G401 (cell line): ENCODE measurements around the gene PAX1. TPM values are rescaled to one million over a fixed set of nuclear protein-coding genes. Genes with fewer than 3 reads are reported as not detected.
A peak's percentile ranks its signal among the peaks of the same experiment; 100 is the strongest.

Experiments
- DNase-seq: peaks from one replicate; pipeline ENCODE4 v3.0.0-alpha.2; 2015; ENCODE audit warnings: low spot score
- in situ Hi-C: cut with HindIII; loops from 2 replicates; pipeline ENCODE4 v1.10.0; 2016; ENCODE audit warnings: low sequenced_read_pairs, mixed read lengths
- total RNA-seq: library from RNA; depleted of rRNA; stranded (reverse); fragments of >200 nt; shearing (Covaris generic); gene quantifications from 2 replicates; pipeline ENCODE4 v1.2.3, GENCODE V29; 2014

The PAX1 gene
- total RNA-seq, 1 experiment from 2014 or later = not detected

- DNase-seq = no peak
- in situ Hi-C loops = no loop called here
Measured at GRCh38 chr20:21702016-21702415, 3.4 kb upstream of the PAX1 start.

GRCh38 chr20:21702553-21703470 lies 2.7 kb upstream of the PAX1 start:
- peak; percentile 4 for DNase-seq
- in situ Hi-C loops = no loop called here

GRCh38 chr20:21703717-21704407 lies 1.6 kb upstream of the PAX1 start:
- in situ Hi-C loops = no loop called here

DNA sequence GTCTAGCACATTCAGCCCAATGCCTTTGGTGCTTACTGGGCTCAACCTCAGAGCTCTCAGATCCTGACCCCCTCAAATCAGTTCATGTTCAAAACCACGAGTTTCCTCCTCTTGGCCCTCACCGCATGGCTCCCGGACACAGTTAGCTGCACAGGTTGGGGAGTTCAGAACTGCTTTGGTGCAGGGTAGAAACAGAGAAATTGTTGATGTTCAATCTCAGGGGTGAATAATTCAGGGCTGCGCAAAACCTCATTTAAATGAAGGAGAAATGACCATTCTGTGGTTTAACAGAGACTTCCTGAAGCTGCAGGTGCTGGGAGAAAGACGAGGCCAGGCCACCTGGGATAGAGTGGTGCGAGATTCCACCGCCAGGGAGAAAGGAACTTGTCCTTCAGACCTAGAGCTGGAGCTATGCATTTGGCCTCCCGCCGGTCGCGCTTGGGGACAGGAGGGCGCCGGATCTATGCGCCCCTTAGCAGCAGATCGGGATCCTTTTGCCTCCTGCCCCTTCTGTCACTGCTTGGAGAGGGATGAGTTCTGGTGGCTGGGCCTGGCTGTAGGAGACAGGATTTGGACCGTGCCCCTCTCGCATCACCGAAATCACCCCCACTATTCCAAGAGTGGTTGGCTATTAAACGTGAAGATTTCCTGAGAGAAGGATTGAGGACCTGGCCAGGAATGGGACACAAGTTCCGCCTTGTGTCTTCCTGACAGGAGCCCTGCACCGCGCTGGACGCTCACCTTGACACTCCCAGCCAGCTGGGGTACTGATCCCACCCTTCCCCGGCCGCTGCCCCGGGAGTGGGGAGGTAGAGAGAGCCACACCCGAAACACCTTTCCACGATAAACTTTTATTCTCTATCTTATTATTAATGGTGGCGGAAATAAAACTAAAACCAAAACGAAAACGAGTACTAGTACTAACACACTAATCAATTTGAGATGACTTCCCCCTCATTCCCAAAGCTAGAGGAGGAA lies 767 bp upstream of the PAX1 start:
- in situ Hi-C loops = no loop called here
- no peak for DNase-seq

More at GRCh38 chr20:21703717-21704407, 1.6 kb upstream of the PAX1 start:
- no peak for DNase-seq

DNA sequence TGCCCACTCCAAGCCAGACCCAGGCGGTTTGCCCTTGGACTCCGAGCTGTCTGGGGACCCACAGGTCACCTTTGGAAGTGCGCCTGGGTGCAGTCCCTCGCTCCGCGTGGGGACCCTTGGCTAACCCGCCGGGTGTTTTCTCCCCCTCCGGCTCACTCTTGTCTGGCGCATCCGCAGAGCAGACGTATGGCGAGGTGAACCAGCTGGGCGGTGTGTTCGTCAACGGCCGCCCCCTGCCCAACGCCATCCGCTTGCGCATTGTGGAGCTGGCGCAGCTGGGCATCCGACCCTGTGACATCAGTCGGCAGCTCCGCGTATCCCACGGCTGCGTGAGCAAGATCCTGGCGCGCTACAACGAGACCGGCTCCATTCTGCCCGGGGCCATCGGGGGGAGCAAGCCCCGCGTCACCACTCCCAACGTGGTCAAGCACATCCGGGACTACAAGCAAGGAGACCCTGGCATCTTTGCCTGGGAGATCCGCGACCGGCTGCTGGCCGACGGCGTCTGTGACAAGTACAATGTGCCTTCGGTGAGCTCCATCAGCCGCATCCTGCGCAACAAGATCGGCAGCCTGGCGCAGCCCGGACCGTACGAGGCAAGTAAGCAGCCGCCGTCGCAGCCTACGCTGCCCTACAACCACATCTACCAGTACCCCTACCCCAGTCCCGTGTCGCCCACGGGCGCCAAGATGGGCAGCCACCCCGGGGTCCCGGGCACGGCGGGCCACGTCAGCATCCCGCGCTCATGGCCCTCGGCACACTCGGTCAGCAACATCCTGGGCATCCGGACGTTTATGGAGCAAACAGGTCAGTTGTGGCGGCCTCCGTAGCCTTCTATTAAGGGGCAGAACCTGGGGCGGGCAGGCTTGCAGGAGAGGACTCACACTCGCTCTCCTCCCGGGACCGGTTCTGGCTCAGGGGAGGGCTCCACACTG lies 1.1 kb downstream of the PAX1 start:
- in situ Hi-C loops = no loop called here
- DNase-seq = no peak

- no peak for DNase-seq
- in situ Hi-C loops = no loop called here
Measured at GRCh38 chr20:21707267-21707666, 1.8 kb downstream of the PAX1 start.

DNA sequence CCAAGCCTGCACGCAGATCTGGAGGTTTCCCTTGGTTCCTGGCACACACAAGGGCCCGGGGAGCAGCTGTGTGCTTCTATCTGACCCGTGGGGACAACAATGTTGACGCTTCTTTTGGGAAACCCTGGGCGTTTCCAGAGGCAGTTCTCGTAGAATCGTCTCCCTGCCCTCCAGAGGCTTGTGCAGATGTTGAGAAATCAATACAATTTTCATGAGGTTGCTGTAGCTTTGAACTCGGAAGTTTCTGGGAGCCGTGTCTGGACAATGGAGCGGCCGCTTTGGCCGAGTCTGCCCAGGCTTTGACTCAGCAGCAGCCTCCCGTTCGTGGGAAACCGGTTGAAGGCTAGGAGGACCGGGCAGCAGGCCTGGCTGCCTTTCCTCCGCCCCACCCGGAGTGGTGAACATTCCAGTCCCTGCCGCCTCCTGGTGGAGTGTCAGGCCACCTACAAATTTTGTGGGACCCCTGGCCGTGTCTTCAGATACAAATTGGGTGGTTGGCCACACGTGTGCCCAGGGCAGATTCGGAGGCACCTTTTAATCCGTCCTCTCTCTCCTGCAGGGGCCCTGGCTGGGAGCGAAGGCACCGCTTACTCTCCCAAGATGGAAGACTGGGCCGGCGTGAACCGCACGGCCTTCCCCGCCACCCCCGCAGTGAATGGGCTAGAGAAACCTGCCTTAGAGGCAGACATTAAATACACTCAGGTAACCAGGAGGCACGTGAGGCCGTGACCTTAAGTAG lies 2.7 kb downstream of the PAX1 start:
- in situ Hi-C loops = no loop called here
- DNase-seq = no peak

DNA sequence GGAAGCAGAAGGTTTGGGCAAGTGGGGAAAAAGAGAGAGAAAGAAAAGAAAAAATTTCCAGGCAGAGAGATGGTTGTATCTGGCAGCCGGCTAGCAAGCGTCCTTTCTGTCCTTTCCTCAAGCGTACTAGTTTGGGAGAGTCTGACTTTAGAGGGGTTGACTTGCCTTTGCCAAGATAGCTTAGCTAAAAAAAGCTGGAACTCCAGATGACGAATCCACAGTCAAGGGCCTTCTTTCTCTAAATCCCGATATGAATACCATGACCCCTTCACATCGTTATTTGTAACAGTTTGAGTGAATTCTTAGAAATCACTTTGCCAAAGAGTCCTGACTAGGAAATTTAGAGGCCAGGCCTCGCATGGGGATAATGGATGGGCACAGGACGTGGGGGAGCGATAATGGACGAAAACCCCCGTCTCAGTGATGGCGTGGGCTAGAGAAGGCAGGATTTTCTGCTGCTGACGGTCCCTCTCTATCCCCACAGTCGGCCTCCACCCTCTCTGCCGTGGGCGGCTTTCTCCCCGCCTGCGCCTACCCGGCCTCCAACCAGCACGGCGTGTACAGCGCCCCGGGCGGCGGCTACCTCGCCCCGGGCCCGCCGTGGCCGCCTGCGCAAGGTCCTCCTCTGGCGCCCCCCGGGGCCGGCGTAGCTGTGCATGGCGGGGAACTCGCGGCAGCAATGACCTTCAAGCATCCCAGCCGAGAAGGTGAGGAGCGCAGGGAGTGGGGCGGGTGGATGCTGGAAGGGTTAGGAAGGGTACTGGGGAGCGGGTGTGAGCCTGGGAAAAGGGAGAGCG lies 3.5 kb downstream of the PAX1 start:
- in situ Hi-C loops = no loop called here
- no peak for DNase-seq

- DNase-seq = no peak
Measured at GRCh38 chr20:21709535-21709904, 4.1 kb downstream of the PAX1 start.

DNA sequence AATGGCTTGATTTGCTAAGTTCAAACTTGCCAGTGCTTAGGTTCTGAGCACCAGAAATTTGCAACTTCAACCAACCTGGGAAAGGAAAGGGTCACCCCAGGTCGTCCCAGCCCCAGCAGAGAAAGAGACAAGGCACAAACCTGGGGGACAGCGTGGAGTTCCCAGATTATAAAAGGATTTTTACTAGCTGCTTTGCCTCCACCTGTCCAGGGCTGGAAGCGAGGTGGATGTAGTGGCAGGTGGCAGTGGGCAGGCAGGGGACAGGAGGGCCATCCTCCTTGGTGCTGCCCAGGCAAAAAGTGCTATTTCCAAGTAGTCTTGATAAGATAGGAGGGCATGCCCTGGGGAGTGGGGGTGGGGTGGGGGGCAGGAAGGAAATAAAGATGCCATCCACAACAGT lies 4.9 kb downstream of the PAX1 start:
- in situ Hi-C loops = no loop called here

More at GRCh38 chr20:21709535-21709904, 4.1 kb downstream of the PAX1 start:
- in situ Hi-C loops = no loop called here

GRCh38 chr20:21710863-21711431 lies 5.5 kb downstream of the PAX1 start:
- DNase-seq = no peak
- in situ Hi-C loops = no loop called here

More for the DNA sequence above, 4.9 kb downstream of the PAX1 start:
- DNase-seq = no peak

GRCh38 chr20:21712443-21713059 lies 7.1 kb downstream of the PAX1 start:
- DNase-seq = no peak
- in situ Hi-C loops = no loop called here

DNA sequence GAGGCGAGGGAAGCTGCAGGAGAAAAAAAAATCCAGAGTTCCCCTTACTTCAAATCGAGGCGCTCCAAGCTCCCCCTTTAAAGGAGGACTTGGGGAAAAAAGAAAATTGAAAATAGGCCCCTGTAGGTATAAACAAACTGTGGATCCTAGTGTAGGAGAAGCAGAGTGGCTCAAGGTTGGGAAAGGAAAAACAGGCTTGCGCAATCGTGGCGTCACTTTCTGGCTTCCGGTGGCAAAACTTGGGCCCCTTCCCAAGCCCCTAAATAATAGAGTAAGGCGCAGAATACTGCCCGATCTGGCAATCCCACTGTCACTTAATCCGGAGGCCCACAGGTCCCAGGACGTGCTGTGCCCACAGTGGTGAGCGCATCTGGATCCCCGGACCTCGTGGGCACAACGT lies 8.0 kb downstream of the PAX1 start:
- in situ Hi-C loops = no loop called here
- DNase-seq = no peak

DNA sequence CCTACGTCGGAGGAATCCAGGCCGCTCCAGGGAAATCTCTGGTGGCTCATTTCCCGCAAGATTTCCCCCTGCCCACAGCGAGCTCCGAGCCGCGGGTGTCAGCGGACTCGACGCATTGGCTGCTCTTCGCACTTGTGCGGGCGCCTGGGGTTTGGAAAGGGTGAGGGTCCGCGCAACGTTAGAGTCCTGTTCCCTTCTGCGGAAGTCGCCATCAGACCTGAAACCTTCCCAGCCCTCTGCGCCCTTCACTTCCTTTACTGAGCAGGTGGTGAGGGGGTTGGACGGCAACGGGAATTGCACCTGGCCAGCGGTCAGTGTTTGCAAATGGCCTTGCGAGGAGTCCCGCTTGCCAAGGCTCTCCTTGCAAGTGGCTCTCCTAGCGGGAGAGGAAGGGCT lies 8.4 kb downstream of the PAX1 start:
- DNase-seq = no peak
- in situ Hi-C loops = no loop called here

DNA sequence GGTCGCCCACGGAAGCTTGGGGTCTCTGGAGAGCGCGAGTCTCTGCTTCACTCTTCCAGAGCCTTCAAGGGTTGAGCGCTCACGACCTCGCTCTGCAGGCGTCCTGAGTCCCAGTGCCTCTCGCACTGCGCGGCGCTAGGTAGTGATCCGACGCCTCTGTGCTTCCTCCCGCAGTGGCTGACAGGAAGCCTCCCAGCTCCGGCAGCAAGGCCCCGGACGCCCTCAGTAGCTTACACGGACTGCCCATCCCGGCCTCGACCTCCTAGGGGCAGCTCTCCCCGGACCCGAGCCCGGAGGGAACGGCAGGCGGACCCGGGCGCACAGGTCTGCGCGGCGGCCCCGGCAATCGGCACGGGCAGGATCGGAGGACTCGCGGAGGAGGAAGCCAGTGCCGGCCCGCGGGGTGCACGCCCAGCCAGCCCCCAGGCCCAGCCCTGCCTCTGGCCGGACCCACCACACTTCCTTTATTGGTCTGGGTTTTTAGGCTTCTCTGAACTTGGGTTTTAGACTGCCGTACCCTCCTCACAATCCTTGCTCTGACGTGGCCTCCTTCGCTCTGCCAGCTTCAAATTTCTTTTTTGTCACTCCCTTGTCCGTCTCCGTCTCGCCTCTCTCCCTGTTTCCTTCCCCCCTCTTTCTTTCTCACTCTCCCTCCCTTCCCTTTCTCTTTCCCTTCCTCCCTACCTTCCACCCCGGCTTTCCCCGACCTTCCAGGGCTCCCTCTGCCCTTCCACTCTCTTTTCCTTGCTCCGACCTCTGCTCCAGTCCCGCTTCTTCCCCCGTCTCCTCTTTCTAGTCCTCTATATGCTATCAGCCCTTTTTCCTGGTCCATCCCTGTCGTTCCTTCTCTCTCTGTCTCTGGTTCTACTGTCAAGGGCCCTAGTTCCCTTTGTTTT lies 9.1 kb downstream of the PAX1 start:
- no peak for DNase-seq
- in situ Hi-C loops = no loop called here
